Progenitor cell of endocrine pancreas (in vitro differentiated cells): ENCODE data around the gene CCS. TPM values are rescaled to one million over a fixed set of nuclear protein-coding genes. Genes with fewer than 3 reads are reported as not detected.

Source experiments
- DNase-seq: peaks from one replicate; pipeline ENCODE4 v3.0.0; 2021; ENCODE audit warnings: low spot score; ENCODE audit not compliant: unreplicated experiment
- H3K27ac Mint-ChIP-seq: 2 replicates; pipeline ENCODE4 v1.8.0; 2021; ENCODE audit warnings: mild to moderate bottlenecking, moderate library complexity, mixed read lengths
- H3K27me3 Mint-ChIP-seq: 2 replicates; pipeline ENCODE4 v1.8.0; 2021; ENCODE audit warnings: mixed read lengths
- H3K36me3 Mint-ChIP-seq: 2 replicates; pipeline ENCODE4 v1.8.0; 2022; ENCODE audit warnings: mixed read lengths; ENCODE audit not compliant: insufficient read depth
- H3K4me1 Mint-ChIP-seq: 2 replicates; pipeline ENCODE4 v1.8.0; 2021; ENCODE audit warnings: low read depth, mixed read lengths
- H3K4me3 Mint-ChIP-seq: 2 replicates; pipeline ENCODE4 v1.8.0; 2021; ENCODE audit warnings: low read depth, mild to moderate bottlenecking, moderate library complexity, mixed read lengths
- H3K9me3 Mint-ChIP-seq: 2 replicates; pipeline ENCODE4 v1.8.0; 2021; ENCODE audit warnings: low read depth, mixed read lengths
- CTCF ChIP-seq: fragments of 200-600 bp; sonication (generic); IDR thresholded peaks from one replicate; pipeline ENCODE4 v1.5.0; 2021; ENCODE audit warnings: antibody characterized with exemption, mild to moderate bottlenecking; ENCODE audit not compliant: unreplicated experiment
- total RNA-seq: library from RNA; stranded (reverse); gene quantifications from 2 replicates; pipeline ENCODE4 v1.2.1, GENCODE V29; 2021

The CCS gene
- total RNA-seq, 1 donor from 2014 or later = 49.7 TPM

GRCh38 chr11:66567787-66568123, 25.2 kb upstream of the CCS start:
- H3K27ac Mint-ChIP-seq = no peak overlapping the region
- H3K9me3 Mint-ChIP-seq = no peaks in the 10 kb centered on the region
- DNase-seq = no peak
- H3K4me3 Mint-ChIP-seq = no peak overlapping the region
- no peaks in the 10 kb centered on the region for H3K4me1 Mint-ChIP-seq
- no peaks in the 10 kb centered on the region for H3K36me3 Mint-ChIP-seq
- no peak for TF ChIP-seq CTCF
- no peaks in the 10 kb centered on the region for H3K27me3 Mint-ChIP-seq

GRCh38 chr11:66568124-66568916, 24.7 kb upstream of the CCS start, which contains the start of gene CTSF:
Gene CTSF (minus strand): TSS chr11:66568606. CDS start chr11:66568486, 120 bp downstream.
- no peaks in the 10 kb centered on the region for H3K36me3 Mint-ChIP-seq
- no peak for TF ChIP-seq CTCF
- H3K4me1 Mint-ChIP-seq = no peaks in the 10 kb centered on the region
- DNase-seq = no peak
- H3K27me3 Mint-ChIP-seq = no peaks in the 10 kb centered on the region
- H3K9me3 Mint-ChIP-seq = no peaks in the 10 kb centered on the region
- no peak within 1 kb of the TSS for H3K4me3 Mint-ChIP-seq
- no peak within 1 kb of the TSS for H3K27ac Mint-ChIP-seq

GRCh38 chr11:66569076-66569475, 23.9 kb upstream of the CCS start:
- no peaks in the 10 kb centered on the region for H3K4me1 Mint-ChIP-seq
- TF ChIP-seq CTCF = no peak
- no peaks in the 10 kb centered on the region for H3K27me3 Mint-ChIP-seq
- H3K36me3 Mint-ChIP-seq = no peaks in the 10 kb centered on the region
- H3K9me3 Mint-ChIP-seq = no peaks in the 10 kb centered on the region
- no peak overlapping the region for H3K27ac Mint-ChIP-seq
- H3K4me3 Mint-ChIP-seq = no peak overlapping the region
- no peak for DNase-seq

- H3K27me3 Mint-ChIP-seq = no peaks in the 10 kb centered on the region
- no peaks in the 10 kb centered on the region for H3K9me3 Mint-ChIP-seq
- no peaks in the 10 kb centered on the region for H3K36me3 Mint-ChIP-seq
- H3K4me1 Mint-ChIP-seq = no peaks in the 10 kb centered on the region
- no peak overlapping the region for H3K27ac Mint-ChIP-seq
- TF ChIP-seq CTCF = no peak
- H3K4me3 Mint-ChIP-seq = no peak overlapping the region
- no peak for DNase-seq
Measured at GRCh38 chr11:66570079-66570849, 22.7 kb upstream of the CCS start.

GRCh38 chr11:66570850-66571180, 22.2 kb upstream of the CCS start:
- H3K4me3 Mint-ChIP-seq = no peak overlapping the region
- H3K27ac Mint-ChIP-seq = no peak overlapping the region
- H3K4me1 Mint-ChIP-seq = no peaks in the 10 kb centered on the region
- no peaks in the 10 kb centered on the region for H3K36me3 Mint-ChIP-seq
- no peak for TF ChIP-seq CTCF
- H3K27me3 Mint-ChIP-seq = no peaks in the 10 kb centered on the region
- DNase-seq = no peak
- H3K9me3 Mint-ChIP-seq = no peaks in the 10 kb centered on the region
